Measurements from ENCODE around the gene ATG14. TPM values are rescaled to one million over a fixed set of nuclear protein-coding genes. Genes with fewer than 3 reads are reported as not detected.

ATG14 gene
- polyA plus RNA-seq, 1 of the 3 experiments (the other 2 are of a cell fraction): 4.3 TPM

DNA sequence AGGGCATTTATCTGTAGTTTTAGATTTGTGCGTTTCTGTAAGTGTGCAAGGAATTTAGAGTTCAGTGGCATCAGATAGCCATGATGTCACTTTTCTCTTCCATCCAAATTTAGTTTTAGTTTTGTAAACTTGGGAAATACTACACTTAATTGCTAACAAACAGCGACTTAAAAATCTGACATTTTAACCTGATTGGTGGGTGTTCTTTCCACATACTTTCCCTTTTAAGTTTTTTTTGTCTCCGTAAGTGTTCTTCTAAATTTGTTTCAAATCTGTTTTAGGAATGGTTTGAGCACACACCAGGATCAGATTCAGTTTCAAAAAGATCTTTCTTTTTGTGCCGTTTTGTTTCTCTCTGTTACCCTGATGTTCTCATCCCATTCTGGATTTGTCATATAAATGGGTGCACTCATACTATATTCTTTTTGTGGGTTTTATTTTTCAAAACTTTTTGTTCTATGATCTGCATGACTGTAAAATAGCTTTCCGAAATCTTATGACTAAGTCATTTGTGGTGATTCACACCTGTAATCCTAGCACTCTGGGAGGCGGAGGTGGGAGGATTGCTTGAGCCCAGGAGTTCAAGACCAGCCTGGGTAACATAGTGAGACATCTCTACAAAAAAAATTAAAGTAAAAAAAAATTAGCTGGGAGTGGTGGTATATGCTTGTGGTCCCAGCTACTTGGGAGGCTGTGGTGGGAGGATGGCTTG, 81.5 kb downstream of the ATG14 start:
- Histone ChIP-seq H3K4me3 (ENCODE audit: low read depth in 2 of 2, low read length in 1 of 2) (no peak overlapping the region), H3F3A (replicated peaks; ENCODE audit: insufficient read depth) (peaks cover 8% of the 10 kb centered on the region), H3K36me3 (replicated peaks in 1 of 2; ENCODE audit: control insufficient read depth in 1 of 2, insufficient read depth in 2 of 2, low read length in 1 of 2) (no peaks in the 10 kb centered on the region), H3K4me1 (ENCODE audit: control insufficient read depth in 1 of 2, insufficient read depth in 2 of 2, low read depth in 1 of 2, low read length in 1 of 2) (peaks cover 0 to 2% of the 10 kb centered on the region in 2 experiments; a peak in 2 of 4 replicates), H3K9me2 (no peaks in the 10 kb centered on the region), H3K27ac (ENCODE audit: low read depth in 2 of 2, low read length in 1 of 2) (no peak overlapping the region), H3K27me3 (ENCODE audit: insufficient read depth) (no peaks in the 10 kb centered on the region), H3K9me3 (no peaks in the 10 kb centered on the region), H3K9ac (no peak overlapping the region), H3K79me2 (ENCODE audit: insufficient read depth) (peaks cover 55% of the 10 kb centered on the region), H2AFZ (ENCODE audit: low read depth) (no peak overlapping the region), H3K4me2 (no peak overlapping the region), H4K20me1 (ENCODE audit: insufficient read depth) (peaks cover 10% of the 10 kb centered on the region; the same call in 1 of the 2 replicates)
- DNase-seq: no peak
- ChIA-PET CTCF (interaction anchor here (1.8 kb wide), 1 partner anchor 25 kb away, joined by 6 read pairs; no protein-coding TSS in a partner anchor), POLR2A (no interaction called here)
- TF ChIP-seq SIN3A (IDR thresholded peaks at IDR 0.05; ENCODE audit: borderline replicate concordance, low read depth, low read length) (no peak), FOSL2 (IDR thresholded peaks at IDR 0.05; ENCODE audit: borderline replicate concordance, low read depth) (no peak), NFIC (IDR thresholded peaks at IDR 0.05; ENCODE audit: borderline replicate concordance) (no peak), RXRA (IDR thresholded peaks at IDR 0.05; ENCODE audit: borderline replicate concordance, low read depth) (no peak), YY1 (IDR thresholded peaks at IDR 0.05; ENCODE audit: low read depth) (no peak)
- TF ChIP-seq, protein P1, sequence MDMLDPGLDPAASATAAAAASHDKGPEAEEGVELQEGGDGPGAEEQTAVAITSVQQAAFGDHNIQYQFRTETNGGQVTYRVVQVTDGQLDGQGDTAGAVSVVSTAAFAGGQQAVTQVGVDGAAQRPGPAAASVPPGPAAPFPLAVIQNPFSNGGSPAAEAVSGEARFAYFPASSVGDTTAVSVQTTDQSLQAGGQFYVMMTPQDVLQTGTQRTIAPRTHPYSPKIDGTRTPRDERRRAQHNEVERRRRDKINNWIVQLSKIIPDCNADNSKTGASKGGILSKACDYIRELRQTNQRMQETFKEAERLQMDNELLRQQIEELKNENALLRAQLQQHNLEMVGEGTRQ (IDR thresholded peaks at IDR 0.05; ENCODE audit: borderline replicate concordance, low read depth, low read length): no peak
- TF ChIP-seq, protein P2, sequence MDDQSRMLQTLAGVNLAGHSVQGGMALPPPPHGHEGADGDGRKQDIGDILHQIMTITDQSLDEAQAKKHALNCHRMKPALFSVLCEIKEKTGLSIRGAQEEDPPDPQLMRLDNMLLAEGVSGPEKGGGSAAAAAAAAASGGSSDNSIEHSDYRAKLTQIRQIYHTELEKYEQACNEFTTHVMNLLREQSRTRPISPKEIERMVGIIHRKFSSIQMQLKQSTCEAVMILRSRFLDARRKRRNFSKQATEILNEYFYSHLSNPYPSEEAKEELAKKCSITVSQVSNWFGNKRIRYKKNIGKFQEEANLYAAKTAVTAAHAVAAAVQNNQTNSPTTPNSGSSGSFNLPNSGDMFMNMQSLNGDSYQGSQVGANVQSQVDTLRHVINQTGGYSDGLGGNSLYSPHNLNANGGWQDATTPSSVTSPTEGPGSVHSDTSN (IDR thresholded peaks at IDR 0.05): no peak
- 75% methylated on average over 6 of the region's 6 CpGs for WGBS (ENCODE audit: low lambda C conversion rate)

DNA sequence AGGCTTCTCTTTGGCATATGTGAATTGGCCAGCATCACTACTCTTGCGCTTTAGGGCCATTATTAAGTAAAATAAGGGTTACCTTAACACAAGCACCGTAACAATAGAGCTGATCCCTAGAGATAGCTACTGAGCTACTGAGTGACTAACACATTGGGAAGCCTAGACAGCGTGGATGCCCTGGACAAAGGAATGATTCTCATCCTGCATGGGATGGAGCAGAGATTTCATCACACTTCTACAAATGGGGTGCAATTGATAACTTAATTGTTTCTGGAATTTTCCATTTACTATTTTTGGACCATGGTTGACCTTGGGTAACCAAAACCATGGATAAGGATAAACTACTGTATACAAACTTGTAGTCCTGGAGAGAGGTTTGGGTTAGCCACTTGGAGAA, 83.3 kb downstream of the ATG14 start:
- Histone ChIP-seq H3K27ac (ENCODE audit: low read depth in 2 of 2, low read length in 1 of 2) (no peak overlapping the region), H3K9me3 (0 out of 2 replicates have a peak, but pooled peaks cover 3% of the 10 kb centered on the region), H4K20me1 (ENCODE audit: insufficient read depth) (peaks cover 14% of the 10 kb centered on the region; the same call in 1 of the 2 replicates), H3K9me2 (no peaks in the 10 kb centered on the region), H2AFZ (ENCODE audit: low read depth) (no peak overlapping the region), H3K79me2 (ENCODE audit: insufficient read depth) (peaks cover 62% of the 10 kb centered on the region), H3K4me2 (no peak overlapping the region), H3K27me3 (ENCODE audit: insufficient read depth) (no peaks in the 10 kb centered on the region), H3K9ac (no peak overlapping the region), H3F3A (replicated peaks; ENCODE audit: insufficient read depth) (peaks cover 8% of the 10 kb centered on the region), H3K36me3 (replicated peaks in 1 of 2; ENCODE audit: control insufficient read depth in 1 of 2, insufficient read depth in 2 of 2, low read length in 1 of 2) (peaks cover 0 to 4% of the 10 kb centered on the region in 2 experiments), H3K4me3 (ENCODE audit: low read depth in 2 of 2, low read length in 1 of 2) (no peak overlapping the region), H3K4me1 (ENCODE audit: control insufficient read depth in 1 of 2, insufficient read depth in 2 of 2, low read depth in 1 of 2, low read length in 1 of 2) (no peaks in the 10 kb centered on the region; a peak in 1 of 4 replicates)
- 93% methylated on average over 3 of the region's 3 CpGs for WGBS (ENCODE audit: low lambda C conversion rate)
- DNase-seq: no peak
- TF ChIP-seq RCOR1 (IDR thresholded peaks at IDR 0.05; ENCODE audit: low read length): no peak
- TF ChIP-seq, protein P1 (IDR thresholded peaks at IDR 0.05; ENCODE audit: borderline replicate concordance, low read depth, low read length): no peak
- no peak for TF ChIP-seq FOSL2 (IDR thresholded peaks at IDR 0.05; ENCODE audit: borderline replicate concordance, low read depth)
- TF ChIP-seq, protein P3, sequence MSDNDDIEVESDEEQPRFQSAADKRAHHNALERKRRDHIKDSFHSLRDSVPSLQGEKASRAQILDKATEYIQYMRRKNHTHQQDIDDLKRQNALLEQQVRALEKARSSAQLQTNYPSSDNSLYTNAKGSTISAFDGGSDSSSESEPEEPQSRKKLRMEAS (IDR thresholded peaks at IDR 0.05; ENCODE audit: low read depth): no peak
- TF ChIP-seq, protein P4, sequence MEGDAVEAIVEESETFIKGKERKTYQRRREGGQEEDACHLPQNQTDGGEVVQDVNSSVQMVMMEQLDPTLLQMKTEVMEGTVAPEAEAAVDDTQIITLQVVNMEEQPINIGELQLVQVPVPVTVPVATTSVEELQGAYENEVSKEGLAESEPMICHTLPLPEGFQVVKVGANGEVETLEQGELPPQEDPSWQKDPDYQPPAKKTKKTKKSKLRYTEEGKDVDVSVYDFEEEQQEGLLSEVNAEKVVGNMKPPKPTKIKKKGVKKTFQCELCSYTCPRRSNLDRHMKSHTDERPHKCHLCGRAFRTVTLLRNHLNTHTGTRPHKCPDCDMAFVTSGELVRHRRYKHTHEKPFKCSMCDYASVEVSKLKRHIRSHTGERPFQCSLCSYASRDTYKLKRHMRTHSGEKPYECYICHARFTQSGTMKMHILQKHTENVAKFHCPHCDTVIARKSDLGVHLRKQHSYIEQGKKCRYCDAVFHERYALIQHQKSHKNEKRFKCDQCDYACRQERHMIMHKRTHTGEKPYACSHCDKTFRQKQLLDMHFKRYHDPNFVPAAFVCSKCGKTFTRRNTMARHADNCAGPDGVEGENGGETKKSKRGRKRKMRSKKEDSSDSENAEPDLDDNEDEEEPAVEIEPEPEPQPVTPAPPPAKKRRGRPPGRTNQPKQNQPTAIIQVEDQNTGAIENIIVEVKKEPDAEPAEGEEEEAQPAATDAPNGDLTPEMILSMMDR (IDR thresholded peaks at IDR 0.05): no peak
- TF ChIP-seq CHD2 (IDR thresholded peaks at IDR 0.05; ENCODE audit: low read length, partially characterized antibody): no peak
- no peak for TF ChIP-seq EZH2phosphoT487 (IDR thresholded peaks at IDR 0.05; ENCODE audit: borderline replicate concordance, low read depth)
- TF ChIP-seq FOXM1 (IDR thresholded peaks at IDR 0.05; ENCODE audit: low read depth): no peak
- TF ChIP-seq RFX5 (IDR thresholded peaks at IDR 0.05; ENCODE audit: low read length): no peak
- TF ChIP-seq ELF1 (IDR thresholded peaks at IDR 0.05): no peak
- TF ChIP-seq SIN3A (IDR thresholded peaks at IDR 0.05; ENCODE audit: borderline replicate concordance, low read depth, low read length): no peak
- no peak for TF ChIP-seq GATA2 (CRISPR knock-in tag; IDR thresholded peaks at IDR 0.05)
- CTCF ChIA-PET: no interaction called here
- POLR2A ChIA-PET: no interaction called here

Measured in SK-N-SH (cell line).